Prostate gland (tissue), 2 donors: Measurements from ENCODE around the gene PRDM7. TPM values are rescaled to one million over a fixed set of nuclear protein-coding genes. Genes with fewer than 3 reads are reported as not detected.

Experiments
- DNase-seq: peaks from one replicate; pipeline ENCODE4 v3.0.0-alpha.2; 2019; ENCODE audit warnings: low spot score
- H3K27ac ChIP-seq, 2 donors: fragments of 200-600 bp; sonication (generic); 2 replicates each; pipeline ENCODE4 v1.5.1; 2017 to 2019
- H3K27me3 ChIP-seq: fragments of 200-600 bp; sonication (generic); replicated peaks from 2 replicates; pipeline ENCODE4 v1.5.1; 2019; ENCODE audit not compliant: insufficient read depth
- H3K36me3 ChIP-seq, 2 donors: fragments of 200-600 bp; sonication (generic); 1 replicate in 1 of 2; 2 replicates in 1 of 2; pipeline versions ENCODE4 v1.5.1 to v1.8.1; 2017 to 2019
- H3K4me1 ChIP-seq: fragments of 200-600 bp; sonication (generic); replicated peaks from 2 replicates; pipeline ENCODE4 v1.5.1; 2019
- H3K4me3 ChIP-seq, 2 donors: fragments of 200-600 bp; sonication (generic); 2 replicates each; pipeline ENCODE4 v1.5.1; 2017 to 2019
- H3K9me3 ChIP-seq: fragments of 200-600 bp; sonication (generic); 2 replicates; pipeline ENCODE4 v1.5.1; 2017
- POLR2A ChIP-seq: fragments of 450-650 bp; IDR thresholded peaks from one replicate; pipeline ENCODE4 v1.6.1; 2016; ENCODE audit warnings: antibody characterized with exemption, mild to moderate bottlenecking
- POLR2AphosphoS5 ChIP-seq: sonication (generic); formaldehyde crosslinking; IDR thresholded peaks from one replicate; pipeline ENCODE4 v1.6.1; 2017; ENCODE audit warnings: antibody characterized with exemption
- WGBS: methylation state at CpG from one replicate; pipeline ENCODE4 v1.1.5; 2018; 5-methylcytosine and 5-hydroxymethylcytosine counted together
- intact Hi-C: fragments of 100-400 bp; cut with DNase I; formaldehyde crosslinking; loops from one replicate; pipeline ENCODE4 v1.14.2; 2022
- total RNA-seq, 2 donors: library from RNA; depleted of rRNA; stranded (reverse); fragments of >200 nt; gene quantifications; one replicate each; pipeline ENCODE4 v1.1.0, GENCODE V29; 2016
- TF ChIP-seq, protein P1 (sequence below), 4 experiments: fragments of 200-600 bp in 2 of 4; fragments of 450-650 bp in 2 of 4; sonication (generic) in 2 of 4; IDR thresholded peaks; 1 replicate in 3 of 4; 2 replicates in 1 of 4; pipeline ENCODE4 v1.5.1; 2016 to 2019; ENCODE audit warnings: antibody characterized with exemption in 4 of 4, mild to moderate bottlenecking in 2 of 4, moderate library complexity in 2 of 4

The PRDM7 gene
- total RNA-seq, 2 donors from 2014 or later: 0.09 to 0.28 TPM

DNA sequence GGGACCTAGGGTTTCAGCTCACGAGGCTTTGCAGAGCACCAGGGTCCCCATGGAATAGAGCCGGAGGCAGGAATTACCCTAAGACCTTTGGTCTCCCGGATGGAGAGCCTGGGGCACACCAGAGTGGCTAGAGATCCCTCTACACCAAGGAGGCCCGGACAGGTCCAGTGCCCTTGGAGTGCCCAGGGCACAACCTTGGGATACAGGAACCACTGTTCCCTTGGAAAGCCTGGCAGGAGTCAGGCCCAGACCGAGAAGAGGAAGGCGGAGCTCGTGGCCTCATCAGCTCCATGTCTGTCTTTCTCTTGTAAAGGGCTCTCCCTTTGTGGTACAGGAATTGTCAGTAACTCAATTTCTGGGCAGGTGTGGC, 54.1 kb downstream of the PRDM7 start:
- Histone ChIP-seq H3K4me1 (peaks cover 7% of the 10 kb centered on the region), H3K27me3 (no peaks in the 10 kb centered on the region), H3K4me3 (peak overlapping the region; percentile 72 to 81), H3K36me3 (no peaks in the 10 kb centered on the region), H3K27ac (peak overlapping the region; percentile 65 to 71), H3K9me3 (no peaks in the 10 kb centered on the region)
- WGBS: 15% methylated on average over 7 of the region's 7 CpGs
- no peak for DNase-seq
- TF ChIP-seq POLR2AphosphoS5 (no peak), POLR2A (no peak)
- TF ChIP-seq, protein P1, sequence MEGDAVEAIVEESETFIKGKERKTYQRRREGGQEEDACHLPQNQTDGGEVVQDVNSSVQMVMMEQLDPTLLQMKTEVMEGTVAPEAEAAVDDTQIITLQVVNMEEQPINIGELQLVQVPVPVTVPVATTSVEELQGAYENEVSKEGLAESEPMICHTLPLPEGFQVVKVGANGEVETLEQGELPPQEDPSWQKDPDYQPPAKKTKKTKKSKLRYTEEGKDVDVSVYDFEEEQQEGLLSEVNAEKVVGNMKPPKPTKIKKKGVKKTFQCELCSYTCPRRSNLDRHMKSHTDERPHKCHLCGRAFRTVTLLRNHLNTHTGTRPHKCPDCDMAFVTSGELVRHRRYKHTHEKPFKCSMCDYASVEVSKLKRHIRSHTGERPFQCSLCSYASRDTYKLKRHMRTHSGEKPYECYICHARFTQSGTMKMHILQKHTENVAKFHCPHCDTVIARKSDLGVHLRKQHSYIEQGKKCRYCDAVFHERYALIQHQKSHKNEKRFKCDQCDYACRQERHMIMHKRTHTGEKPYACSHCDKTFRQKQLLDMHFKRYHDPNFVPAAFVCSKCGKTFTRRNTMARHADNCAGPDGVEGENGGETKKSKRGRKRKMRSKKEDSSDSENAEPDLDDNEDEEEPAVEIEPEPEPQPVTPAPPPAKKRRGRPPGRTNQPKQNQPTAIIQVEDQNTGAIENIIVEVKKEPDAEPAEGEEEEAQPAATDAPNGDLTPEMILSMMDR (IDR thresholded peaks at IDR 0.05): no peak
- intact Hi-C loops: no loop called here

DNA sequence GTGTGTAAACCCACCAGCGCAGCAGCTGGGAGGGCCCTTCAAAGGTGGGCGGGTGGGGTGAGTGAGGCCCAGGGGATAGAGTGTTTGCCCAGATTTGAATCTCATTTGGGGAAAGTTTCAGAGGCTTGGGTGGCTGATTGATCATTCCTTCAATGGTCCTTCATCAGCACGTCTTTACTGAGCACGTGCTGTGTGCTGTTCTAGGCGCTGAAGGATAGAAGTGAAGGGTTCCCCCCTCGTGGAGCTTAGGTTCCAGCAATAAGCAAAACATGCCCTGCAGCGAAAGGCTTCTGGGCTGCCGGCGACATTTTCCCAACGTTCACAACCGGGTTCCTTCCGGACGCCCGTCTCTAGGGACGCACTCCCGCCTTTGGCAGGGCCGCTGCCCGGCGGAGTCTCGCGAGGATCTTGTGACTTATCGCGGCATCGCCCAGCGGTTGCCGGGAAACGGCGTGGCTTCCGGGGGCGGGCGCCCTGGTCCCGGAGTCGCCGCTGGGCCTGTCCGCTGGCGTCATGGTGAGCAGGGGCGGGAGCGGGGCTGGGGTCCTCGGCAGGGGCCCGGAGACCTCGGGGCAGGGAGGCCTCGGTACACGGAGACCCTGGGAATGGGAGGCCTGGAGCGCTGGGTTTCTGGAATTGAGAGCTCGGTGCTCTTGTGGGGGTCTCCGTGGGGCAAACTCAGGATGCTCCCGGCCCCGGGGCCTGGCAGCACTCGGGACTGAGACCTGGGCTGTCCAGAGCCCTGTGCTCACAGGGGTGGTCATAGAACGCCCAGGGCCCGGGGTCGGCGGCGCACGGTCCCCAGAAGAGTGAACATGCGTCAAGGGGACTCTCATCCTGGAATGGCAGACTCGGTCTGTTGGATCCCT, 54.7 kb downstream of the PRDM7 start:
- Histone ChIP-seq H3K27ac (peak overlapping the region; percentile 65 to 71), H3K9me3 (no peaks in the 10 kb centered on the region), H3K4me1 (peaks cover 7% of the 10 kb centered on the region), H3K27me3 (no peaks in the 10 kb centered on the region), H3K36me3 (no peaks in the 10 kb centered on the region), H3K4me3 (peak overlapping the region; percentile 72 to 81)
- TF ChIP-seq, protein P1 (IDR thresholded peaks at IDR 0.05): no peak
- TF ChIP-seq POLR2A: peak; percentile 23
- peak; percentile 93 for TF ChIP-seq POLR2AphosphoS5
- WGBS: 4% methylated on average over 57 of the region's 57 CpGs
- peak; percentile 90 for DNase-seq
- intact Hi-C loops: no loop called here

DNA sequence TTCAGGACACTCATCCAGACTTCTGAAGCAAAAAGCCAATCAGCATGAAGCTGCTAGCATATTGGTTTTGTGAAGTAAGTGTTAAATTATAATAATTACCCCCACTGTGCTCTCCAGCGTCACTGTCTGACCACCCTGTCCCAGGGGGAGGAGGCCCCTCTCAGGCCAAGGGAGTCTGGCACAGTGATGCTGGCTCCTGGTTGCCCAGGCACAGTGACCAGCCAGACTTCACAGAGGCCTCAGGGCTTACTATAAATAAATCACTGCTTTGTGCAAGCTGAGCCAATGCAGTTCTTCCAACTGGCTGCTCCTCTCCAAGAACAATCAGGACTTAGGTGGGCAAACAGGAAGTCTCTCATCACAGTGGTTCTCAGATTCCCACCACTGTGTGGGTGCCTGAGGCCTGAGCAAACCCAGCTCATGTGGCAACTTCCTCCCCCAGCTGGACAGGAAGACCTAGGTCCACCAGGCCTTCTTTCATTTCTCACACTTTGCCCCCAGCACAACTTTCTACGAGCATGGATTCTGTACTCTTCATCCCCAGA, 56.2 kb downstream of the PRDM7 start:
- Histone ChIP-seq H3K9me3 (no peaks in the 10 kb centered on the region), H3K36me3 (no peaks in the 10 kb centered on the region), H3K4me1 (peaks cover 7% of the 10 kb centered on the region), H3K27ac (no peak overlapping the region), H3K27me3 (no peaks in the 10 kb centered on the region), H3K4me3 (no peak overlapping the region)
- TF ChIP-seq POLR2A (no peak), POLR2AphosphoS5 (no peak)
- TF ChIP-seq, protein P1 (IDR thresholded peaks at IDR 0.05): no peak
- DNase-seq: no peak
- intact Hi-C loops: no loop called here
- 76% methylated on average over 2 of the region's 2 CpGs for WGBS

DNA sequence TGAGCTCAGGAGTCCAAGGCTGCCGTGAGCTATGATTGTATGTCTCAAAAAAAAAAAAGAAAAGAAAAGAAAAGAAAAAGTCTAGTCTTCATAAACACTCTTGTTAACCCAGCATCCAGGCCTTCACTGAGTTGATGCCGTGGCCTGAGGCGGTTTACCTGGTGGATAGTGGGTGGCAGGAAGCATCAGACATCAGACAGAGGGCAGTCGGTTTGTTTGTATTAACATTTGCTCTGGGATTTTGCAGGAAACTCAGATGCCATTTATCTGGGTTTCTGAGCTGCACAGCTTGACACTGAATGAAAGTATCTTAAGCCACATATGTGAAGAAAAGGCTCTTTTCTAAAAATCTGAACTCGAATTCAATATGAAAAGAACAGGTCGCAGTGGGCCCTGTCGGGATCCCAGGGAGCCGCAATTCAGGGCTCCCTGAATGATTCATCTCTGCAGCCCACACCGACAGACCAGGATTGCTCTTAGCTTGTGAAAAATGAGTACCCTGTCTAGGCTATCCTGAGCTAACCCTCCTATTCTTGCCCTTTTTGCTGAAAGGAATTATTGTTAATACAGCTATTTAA, 56.8 kb downstream of the PRDM7 start:
- no peaks in the 10 kb centered on the region for H3K9me3 ChIP-seq
- no peaks in the 10 kb centered on the region for H3K36me3 ChIP-seq
- intact Hi-C loops: no loop called here
- DNase-seq: no peak
- H3K27me3 ChIP-seq: no peaks in the 10 kb centered on the region
- peaks cover 7% of the 10 kb centered on the region for H3K4me1 ChIP-seq
- 63% methylated on average over 9 of the region's 9 CpGs for WGBS
- TF ChIP-seq POLR2A (no peak), POLR2AphosphoS5 (no peak)
- TF ChIP-seq, protein P1 (IDR thresholded peaks at IDR 0.05): no peak
- H3K4me3 ChIP-seq: peak overlapping the region in 1 of 2 donors; percentile 80
- H3K27ac ChIP-seq: no peak overlapping the region
